ENCODE data around the gene IFT88. TPM values are rescaled to one million over a fixed set of nuclear protein-coding genes. Genes with fewer than 3 reads are reported as not detected.

IFT88 gene
- total RNA-seq, 1 donor from 2014 or later: 28.8 TPM

DNA sequence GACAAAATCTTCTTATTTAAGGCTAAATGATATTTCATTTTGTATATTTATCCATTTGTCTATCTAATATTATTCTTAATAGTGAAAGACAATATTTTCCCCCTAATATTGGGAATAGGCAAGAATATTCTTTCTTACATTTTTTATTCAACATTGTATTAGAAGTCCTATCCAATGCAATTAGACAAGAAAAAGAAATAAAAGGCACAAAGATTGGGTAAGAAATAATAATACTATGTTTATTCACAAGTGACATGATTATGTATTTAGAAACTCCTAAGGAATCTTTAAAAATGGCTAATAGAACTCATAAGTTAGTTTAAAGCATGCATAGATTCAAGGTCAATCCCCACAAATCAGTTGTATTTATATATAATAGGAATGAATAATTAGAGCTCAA, 30.0 kb upstream of the IFT88 start:
- no peak overlapping the region for H3K4me3 Mint-ChIP-seq

DNA sequence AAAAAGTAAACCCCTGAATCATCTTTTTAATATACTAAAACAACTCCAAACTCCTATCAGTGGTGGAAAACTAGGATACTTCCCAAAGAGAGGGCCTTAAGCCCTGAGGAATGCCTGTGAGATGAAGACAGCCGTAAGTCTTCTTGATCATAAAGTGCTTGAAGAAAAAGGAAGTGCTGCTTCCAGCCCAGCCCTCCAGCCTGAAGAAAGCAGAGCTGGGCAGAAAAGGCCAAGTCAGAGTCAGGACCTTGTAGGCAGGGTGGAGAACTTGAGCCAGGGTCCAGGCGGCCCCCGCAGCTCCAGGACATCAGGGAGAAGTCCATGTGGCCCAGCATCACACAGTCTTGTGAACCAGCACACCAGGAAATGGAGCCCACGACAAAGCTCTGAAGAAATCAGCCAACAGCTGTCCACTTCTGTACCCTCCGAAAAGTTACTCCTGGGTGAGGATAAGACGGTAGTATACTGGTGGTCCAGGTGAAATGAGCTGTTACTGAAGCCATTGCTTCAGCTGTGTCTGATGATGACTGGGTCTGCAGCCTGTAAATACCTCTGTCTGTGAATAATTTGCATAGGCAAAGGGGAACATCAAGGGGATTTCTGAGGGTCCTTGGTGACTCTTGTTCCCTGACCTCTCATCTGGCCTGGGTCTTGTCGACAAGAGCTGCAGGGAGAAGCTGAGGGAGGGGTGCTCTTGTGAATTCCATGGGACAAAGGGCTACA, 22.6 kb upstream of the IFT88 start:
- no peak for DNase-seq (ENCODE audit: low spot score in 2 of 2, unreplicated experiment in 2 of 2)
- Mint-ChIP-seq H3K27me3 (ENCODE audit: low read depth) (no peaks in the 10 kb centered on the region), H3K36me3 (no peaks in the 10 kb centered on the region), H3K27ac (peak overlapping the region; percentile 87), H3K4me1 (peaks cover 7% of the 10 kb centered on the region), H3K4me3 (no peak overlapping the region), H3K9me3 (no peaks in the 10 kb centered on the region)
- TF ChIP-seq, protein P1, sequence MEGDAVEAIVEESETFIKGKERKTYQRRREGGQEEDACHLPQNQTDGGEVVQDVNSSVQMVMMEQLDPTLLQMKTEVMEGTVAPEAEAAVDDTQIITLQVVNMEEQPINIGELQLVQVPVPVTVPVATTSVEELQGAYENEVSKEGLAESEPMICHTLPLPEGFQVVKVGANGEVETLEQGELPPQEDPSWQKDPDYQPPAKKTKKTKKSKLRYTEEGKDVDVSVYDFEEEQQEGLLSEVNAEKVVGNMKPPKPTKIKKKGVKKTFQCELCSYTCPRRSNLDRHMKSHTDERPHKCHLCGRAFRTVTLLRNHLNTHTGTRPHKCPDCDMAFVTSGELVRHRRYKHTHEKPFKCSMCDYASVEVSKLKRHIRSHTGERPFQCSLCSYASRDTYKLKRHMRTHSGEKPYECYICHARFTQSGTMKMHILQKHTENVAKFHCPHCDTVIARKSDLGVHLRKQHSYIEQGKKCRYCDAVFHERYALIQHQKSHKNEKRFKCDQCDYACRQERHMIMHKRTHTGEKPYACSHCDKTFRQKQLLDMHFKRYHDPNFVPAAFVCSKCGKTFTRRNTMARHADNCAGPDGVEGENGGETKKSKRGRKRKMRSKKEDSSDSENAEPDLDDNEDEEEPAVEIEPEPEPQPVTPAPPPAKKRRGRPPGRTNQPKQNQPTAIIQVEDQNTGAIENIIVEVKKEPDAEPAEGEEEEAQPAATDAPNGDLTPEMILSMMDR (IDR thresholded peaks at IDR 0.05; ENCODE audit: unreplicated experiment): no peak

More for the DNA sequence above, 30.0 kb upstream of the IFT88 start:
- DNase-seq (ENCODE audit: low spot score in 2 of 2, unreplicated experiment in 2 of 2): no peak
- Mint-ChIP-seq H3K36me3 (no peaks in the 10 kb centered on the region), H3K9me3 (peaks cover 22% of the 10 kb centered on the region), H3K27ac (no peak overlapping the region), H3K27me3 (ENCODE audit: low read depth) (no peaks in the 10 kb centered on the region), H3K4me1 (no peaks in the 10 kb centered on the region)
- TF ChIP-seq, protein P1 (IDR thresholded peaks at IDR 0.05; ENCODE audit: unreplicated experiment): no peak

DNA sequence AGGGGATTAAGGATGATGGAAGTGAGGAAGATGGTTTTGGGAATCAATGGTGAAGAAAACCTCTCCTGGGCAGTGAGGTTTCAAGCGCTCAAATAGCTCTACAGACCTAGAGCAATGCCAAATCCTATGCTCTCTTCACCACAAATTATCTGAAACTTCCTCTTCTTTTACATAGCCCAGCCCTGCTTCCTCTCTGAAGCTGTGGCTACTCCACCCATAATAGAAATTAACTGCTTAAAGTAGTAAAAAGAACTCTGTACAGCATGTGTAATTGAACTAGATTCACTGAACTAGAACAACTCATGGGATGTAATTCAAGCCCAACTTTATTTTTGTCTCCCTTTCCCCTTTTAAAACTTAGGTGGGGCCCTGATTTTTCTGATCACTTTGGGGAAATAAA, 20.4 kb upstream of the IFT88 start:
- no peak for DNase-seq (ENCODE audit: low spot score in 2 of 2, unreplicated experiment in 2 of 2)
- no peaks in the 10 kb centered on the region for H3K9me3 Mint-ChIP-seq
- H3K4me1 Mint-ChIP-seq: peaks cover 7% of the 10 kb centered on the region
- TF ChIP-seq, protein P1 (IDR thresholded peaks at IDR 0.05; ENCODE audit: unreplicated experiment): no peak
- no peak overlapping the region for H3K4me3 Mint-ChIP-seq
- H3K27me3 Mint-ChIP-seq (ENCODE audit: low read depth): no peaks in the 10 kb centered on the region
- H3K36me3 Mint-ChIP-seq: no peaks in the 10 kb centered on the region
- H3K27ac Mint-ChIP-seq: no peak overlapping the region

DNA sequence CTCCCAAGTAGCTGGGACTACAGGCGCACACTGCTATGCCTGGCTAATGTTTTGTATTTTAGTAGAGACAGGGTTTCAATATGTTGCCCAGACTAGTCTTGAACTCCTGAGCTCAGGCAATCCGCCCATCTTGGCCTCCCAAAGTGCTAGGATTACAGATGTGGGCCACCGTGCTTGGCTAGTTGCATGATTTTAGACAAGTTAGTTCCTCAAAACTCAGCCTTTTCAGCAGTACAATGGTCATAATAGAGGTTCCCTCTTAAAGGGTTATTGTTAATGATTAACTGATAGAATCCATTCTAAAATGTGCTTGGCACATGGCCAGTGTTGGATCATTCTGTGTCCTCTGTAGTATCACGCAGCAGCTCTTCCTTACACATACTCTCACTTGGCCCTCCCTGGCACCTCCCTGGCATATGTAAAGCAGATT, 19.5 kb upstream of the IFT88 start:
- Mint-ChIP-seq H3K4me3 (no peak overlapping the region), H3K27ac (no peak overlapping the region), H3K9me3 (no peaks in the 10 kb centered on the region), H3K36me3 (no peaks in the 10 kb centered on the region), H3K4me1 (peaks cover 11% of the 10 kb centered on the region), H3K27me3 (ENCODE audit: low read depth) (no peaks in the 10 kb centered on the region)
- no peak for DNase-seq (ENCODE audit: low spot score in 2 of 2, unreplicated experiment in 2 of 2)
- TF ChIP-seq, protein P1 (IDR thresholded peaks at IDR 0.05; ENCODE audit: unreplicated experiment): no peak

DNA sequence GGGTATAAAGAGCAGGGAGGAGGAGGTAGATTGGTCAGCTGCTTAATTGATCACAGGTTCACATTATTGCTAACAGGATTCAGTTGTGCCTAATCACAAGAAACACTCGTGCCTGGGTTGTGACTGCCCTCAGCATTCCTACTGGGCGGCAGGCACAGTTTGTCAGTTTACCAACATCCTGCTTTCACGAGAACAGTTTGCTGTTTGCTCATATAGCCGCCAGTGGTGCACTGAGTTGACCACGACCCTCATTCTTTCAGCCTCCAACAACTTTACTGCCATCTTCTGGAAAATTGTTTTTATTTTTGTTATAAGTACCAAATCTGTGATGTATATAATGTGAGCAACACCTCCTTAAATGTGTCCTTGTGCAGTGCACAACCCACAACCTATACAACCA, 16.2 kb upstream of the IFT88 start:
- DNase-seq (ENCODE audit: low spot score in 2 of 2, unreplicated experiment in 2 of 2): no peak
- Mint-ChIP-seq H3K4me1 (peaks cover 17% of the 10 kb centered on the region), H3K36me3 (no peaks in the 10 kb centered on the region), H3K4me3 (no peak overlapping the region), H3K27me3 (ENCODE audit: low read depth) (no peaks in the 10 kb centered on the region), H3K27ac (no peak overlapping the region), H3K9me3 (no peaks in the 10 kb centered on the region)
- TF ChIP-seq, protein P1 (IDR thresholded peaks at IDR 0.05; ENCODE audit: unreplicated experiment): no peak
